ENCODE measurements around the gene DRAM1.
"Not testable (repeated sequence)": the region's sequence is repeated elsewhere in the genome, so short reads cannot be mapped to it uniquely, and the experiment has no call there.

DRAM1 gene

DNA sequence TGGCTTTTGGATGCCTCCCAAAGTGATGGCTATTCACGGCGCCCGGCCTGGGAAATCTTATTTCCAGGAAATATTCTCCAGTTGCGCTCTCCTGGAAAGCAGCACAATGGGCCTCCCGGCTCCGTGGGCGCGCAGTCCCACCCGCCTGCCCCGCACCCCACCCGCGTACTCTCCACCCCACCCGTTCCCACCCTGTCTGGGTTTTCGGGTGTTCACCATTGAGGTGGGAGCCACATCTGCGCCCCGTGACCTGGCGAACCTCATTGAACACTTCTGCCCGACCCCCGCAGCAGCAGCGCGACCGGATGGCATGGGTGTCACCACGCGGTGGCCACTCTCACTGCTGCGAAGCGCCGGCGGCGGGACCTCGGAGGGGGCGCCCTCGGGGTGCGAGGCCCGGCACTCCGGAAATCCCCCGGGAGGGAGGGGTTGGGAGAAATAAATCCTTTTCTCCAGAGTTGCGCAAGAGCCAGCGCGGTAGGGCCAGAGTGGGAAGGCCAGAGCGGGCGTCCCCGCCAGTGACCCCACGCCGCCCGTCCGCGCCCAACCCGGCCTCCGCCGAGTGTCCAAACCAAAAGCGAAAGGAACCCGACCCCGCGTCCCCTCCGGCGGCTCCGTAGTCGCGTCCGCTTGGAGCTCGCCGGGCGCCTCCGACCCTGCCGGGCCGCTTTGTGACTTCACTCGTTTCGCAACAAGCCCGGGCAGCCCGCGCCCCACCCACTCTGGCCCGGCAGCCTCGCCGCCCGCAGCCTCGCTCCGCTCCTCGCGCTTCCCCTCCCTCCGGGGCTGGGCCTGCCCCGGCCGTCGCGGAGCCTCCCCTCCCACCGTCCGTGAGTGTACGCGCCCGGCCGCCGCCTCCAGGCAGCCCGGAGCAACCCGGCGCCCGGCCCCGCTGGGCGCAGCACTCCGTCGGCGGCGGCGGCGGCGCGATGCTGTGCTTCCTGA lies at the start of gene DRAM1:
Gene DRAM1, plus strand, starts transcription at position 720 of the 945 bp plus-strand sequence. Its CDS starts 210 bp downstream, at position 930.
- peak; percentile 51 for DNase-seq

DNA sequence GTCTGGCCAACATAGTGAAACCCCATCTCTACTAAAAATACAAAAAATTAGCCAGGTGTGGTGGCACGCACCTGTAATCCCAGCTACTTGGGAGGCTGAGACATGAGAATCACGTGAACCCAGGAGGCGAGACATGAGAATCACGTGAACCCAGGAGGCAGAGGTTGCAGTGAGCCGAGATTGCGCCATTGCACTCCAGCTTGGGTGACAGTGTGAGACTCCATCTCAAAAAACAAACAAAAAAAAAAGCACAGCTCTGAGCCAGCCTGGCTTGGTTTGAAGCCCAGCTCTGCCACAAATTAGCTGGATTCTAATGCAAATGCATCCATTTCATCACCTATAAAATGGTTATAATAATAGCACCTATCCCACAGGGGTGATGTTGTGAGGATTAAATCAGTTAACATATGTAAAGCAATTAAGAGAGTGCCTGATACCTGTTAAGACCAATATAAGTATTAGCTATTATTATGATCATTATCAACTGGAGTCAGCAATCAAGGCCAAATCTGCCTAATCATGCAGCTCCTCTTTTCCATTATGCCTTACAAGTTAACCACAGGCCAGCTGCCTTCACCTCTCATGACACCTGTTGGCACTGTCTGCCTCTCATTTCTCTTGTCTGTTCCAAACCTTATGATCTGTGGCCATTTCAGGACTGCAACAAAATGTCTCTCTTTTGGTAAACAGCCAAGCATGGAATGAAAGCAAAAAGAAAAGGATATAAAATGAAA lies 48.8 kb upstream of the DRAM1 start:
- DNase-seq: no peak

GRCh38 chr12:101829639-101830366 lies 47.6 kb upstream of the DRAM1 start:
- no peak for DNase-seq

DNA sequence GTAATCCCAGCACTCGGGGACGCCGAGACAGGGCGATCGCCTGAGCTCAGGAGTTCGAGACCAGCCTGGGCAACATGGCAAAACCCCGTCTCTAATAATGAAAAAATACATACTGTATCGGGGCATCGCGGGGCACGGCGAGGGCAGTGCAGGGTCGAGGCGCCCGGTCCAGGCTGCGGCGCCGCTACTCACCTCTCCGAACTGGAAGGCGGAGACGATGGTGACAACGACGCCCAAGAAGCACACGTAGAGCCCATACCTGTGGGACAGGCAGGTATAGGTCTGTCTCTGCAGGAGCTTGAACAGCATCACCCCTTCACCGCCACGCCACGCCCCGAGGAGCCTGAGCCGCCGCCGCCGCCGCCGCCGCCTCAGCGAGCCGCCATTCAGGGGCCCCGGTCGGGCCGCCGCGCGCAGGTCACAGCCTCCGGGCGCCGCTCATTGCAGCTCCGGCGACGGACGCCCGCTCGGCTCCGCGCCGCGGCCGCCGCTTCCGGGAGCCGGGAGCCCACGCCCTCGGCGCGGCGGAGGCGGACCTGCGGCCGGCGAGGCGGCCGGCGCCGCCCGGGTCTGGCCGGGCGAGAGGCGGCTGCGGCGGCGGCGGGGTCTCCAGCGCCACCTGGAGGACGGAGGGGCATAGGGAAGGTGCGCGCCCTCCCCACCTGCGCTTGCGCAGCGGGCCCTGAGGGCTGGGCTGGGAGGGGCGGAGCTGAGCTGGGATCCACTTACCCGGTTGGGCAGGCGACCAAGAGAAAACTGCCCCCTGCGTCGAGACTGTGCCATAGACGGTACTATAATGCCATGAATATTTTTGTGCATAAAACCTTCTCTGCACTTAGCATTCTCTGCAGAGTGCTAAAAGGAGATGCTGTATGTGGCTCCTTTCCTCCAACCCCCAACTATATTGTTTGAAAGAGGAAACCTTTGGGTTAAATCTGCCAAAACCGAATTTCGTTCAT lies 46.7 kb upstream of the DRAM1 start, which contains the start of gene GNPTAB:
Gene GNPTAB, minus strand, starts transcription at position 593 of the 959 bp plus-strand sequence. Its CDS starts 284 bp downstream, at position 309.
- DNase-seq: peak; percentile 94

- no peak for DNase-seq
These were observed 45.4 kb upstream of the DRAM1 start for GRCh38 chr12:101832030-101832429.

- DNase-seq: no peak
These were observed 38.6 kb upstream of the DRAM1 start for GRCh38 chr12:101838628-101839323.

GRCh38 chr12:101839324-101840283 lies 37.8 kb upstream of the DRAM1 start:
- peak; percentile 66 for DNase-seq

- DNase-seq: no peak
These were observed 36.3 kb upstream of the DRAM1 start for GRCh38 chr12:101841069-101841468.

DNA sequence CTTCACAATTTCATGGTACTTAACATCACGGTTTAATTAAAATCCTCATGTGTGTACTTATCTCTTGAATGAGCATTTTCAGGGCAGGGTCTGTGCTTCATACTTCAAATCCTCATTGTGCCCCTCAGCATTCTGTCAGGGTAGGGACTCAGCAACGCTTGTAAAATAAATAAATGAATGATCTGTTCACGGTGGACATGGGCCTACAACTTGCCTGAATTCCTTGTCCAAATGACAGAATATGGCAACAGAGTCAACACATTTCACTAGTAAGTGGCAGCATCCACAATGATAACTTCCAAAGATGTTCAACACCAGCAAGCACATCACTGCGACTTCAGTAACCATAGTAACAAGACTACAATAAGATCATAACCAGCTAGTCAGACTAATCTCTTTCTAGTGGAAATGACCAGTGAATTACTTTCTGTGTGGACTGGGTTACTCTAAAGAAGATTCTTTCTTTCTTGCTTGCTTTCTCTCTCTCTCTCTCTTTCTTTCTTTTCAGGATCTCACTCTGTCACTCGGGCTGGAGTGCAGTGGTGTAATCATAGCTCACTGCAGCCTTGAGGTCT lies 32.2 kb upstream of the DRAM1 start:
- DNase-seq: no peak

- no peak for DNase-seq
These were observed 30.1 kb upstream of the DRAM1 start for GRCh38 chr12:101847325-101847724.

DNA sequence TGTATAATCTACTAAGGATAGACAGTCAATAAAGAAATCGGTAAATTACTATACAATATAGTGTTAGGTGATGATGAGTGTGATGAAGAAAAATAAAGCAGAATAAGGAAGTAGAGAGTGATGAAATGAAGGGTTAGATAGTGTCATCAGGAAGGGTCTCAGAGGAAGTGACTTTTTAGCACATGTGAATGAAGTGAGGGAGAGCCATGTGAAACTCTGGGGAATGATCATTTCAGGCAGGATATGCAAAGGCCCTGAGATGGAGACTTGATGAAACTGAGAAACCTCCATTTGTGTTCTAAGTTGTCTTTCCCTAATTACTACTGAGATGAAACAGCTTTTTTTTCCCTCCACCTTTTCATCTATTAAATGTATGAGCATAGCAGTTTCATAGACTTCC lies 27.2 kb upstream of the DRAM1 start:
- DNase-seq: no peak

DNA sequence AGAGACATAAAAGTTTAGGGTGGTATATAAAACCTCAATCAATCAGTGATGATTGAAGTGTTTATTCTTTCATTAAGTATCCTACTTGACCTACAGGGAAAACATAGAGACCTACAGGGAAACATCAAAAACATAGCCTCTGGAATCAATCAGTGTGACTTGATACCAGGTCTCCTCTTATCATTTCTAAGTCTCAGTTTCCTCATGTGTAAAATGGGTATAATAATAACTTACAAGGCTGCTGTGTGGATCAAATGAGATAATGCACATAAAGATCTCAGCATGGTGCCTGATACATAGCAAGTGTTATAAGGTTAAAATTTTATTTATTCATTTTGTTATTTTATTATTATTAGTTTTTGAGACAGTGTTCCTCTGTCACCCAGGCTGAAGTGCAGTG lies 24.4 kb upstream of the DRAM1 start:
- no peak for DNase-seq

DNA sequence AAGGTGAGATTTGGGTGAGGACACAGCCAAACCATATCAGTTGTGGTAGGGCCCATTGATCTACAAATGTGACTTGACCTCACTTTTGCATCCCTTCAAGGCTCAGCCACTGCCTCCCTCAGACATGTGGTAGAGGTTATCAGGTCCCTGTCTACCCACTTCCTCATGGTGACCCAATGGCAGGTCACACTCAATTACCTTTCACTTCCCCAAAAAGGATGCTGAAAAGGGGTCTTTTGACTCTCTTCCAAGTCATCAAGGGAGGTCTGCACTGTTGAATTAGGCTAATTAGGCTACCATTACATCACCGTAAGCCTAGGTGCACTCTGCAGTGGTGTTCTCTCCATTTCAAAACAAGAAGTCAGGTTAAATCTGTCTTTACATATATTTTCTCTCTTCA lies 22.6 kb upstream of the DRAM1 start:
- DNase-seq: no peak

GRCh38 chr12:101855364-101855884 lies 22.0 kb upstream of the DRAM1 start:
- no peak for DNase-seq

DNA sequence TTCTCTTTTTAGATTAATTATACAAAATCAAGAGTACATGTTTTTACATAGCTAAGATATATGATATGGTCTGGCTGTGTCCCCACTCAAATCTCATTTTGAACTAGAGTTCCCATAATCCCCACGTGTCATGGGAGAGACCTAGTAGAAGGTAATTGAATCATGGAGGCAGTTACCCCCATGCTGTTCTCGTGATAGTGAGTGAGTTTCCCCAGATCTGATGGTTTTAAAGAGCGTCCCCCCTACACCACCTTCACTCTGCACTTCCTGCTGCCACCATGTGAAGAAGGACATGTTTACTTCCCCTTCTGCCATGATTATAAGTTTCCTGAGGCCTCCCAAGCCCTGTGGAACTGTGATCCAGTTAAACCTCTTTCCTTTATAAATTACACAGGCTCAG lies 21.4 kb upstream of the DRAM1 start:
- no peak for DNase-seq

DNA sequence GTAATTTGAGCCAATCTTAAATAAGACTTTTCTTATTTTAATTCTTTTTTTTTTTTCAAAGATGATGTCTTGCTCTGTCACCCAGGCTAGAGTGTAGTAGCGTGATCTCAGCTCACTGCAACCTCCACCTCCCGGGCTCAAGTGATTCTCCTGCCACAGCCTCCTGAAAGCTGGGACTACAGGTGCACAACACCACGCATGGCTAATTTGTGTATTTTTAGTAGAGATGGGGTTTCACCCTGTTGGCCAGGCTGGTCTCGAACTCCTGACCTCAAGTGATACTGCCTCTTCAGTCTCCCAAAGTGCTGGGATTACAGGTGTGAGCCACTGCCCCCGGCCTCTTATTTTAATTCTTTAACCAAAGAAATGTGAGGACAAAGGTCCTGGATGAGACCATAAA lies 20.8 kb upstream of the DRAM1 start:
- DNase-seq: not testable (repeated sequence)

DNA sequence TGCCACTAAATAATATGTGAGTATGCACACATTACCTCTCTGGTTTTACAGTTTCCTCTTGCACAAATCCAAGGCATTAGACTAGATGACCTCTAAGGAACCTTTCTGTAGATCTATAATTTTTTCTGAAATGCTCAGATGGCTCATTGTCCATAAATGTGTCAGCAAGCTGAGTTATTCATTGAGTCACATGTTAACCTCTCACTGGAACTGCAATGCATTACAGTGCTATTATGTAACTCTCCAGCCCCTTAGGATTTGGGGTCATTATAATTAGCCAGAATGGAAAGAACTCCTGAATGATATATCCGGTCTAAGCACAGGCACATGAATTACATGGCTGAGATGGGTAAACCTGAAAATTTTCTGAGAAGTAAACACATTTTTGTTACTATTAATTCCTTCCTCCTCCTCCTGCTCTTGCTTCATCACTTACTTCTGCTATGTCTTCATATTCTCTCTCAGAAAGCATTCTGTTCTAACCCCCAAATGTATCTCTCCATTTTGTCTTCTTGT lies 20.3 kb upstream of the DRAM1 start:
- no peak for DNase-seq

GRCh38 chr12:101858361-101858760 lies 19.0 kb upstream of the DRAM1 start:
- DNase-seq: no peak
